Neutrophil (primary cell): ENCODE measurements around the gene SFTPD.

Experiments
- H3K27ac ChIP-seq: fragments of 200-600 bp; sonication (generic); 2 replicates; pipeline ENCODE4 v1.5.1; 2016; ENCODE audit warnings: mild to moderate bottlenecking, moderate library complexity
- H3K27me3 ChIP-seq: fragments of 200-600 bp; sonication (generic); 2 replicates; pipeline ENCODE4 v1.6.0; 2016; ENCODE audit warnings: mild to moderate bottlenecking
- H3K36me3 ChIP-seq: fragments of 200-600 bp; sonication (generic); 2 replicates; pipeline ENCODE4 v1.5.1; 2017
- H3K4me1 ChIP-seq, 2 experiments: fragments of 200-600 bp in 1 of 2; sonication (generic) in 1 of 2; 1 replicate in 1 of 2; 2 replicates in 1 of 2; pipeline versions ENCODE4 v1.5.1 to v1.6.1; 2013 to 2016; ENCODE audit warnings: low read depth in 1 of 2, low read length in 1 of 2, mild to moderate bottlenecking in 1 of 2, moderate library complexity in 1 of 2; ENCODE audit not compliant: control insufficient read depth in 1 of 2, insufficient read depth in 1 of 2
- H3K4me3 ChIP-seq, 2 experiments: fragments of 200-600 bp in 1 of 2; sonication (generic) in 1 of 2; 1 replicate in 1 of 2; 2 replicates in 1 of 2; pipeline ENCODE4 v1.5.1; 2013 to 2016; ENCODE audit warnings: low read depth in 1 of 2, low read length in 1 of 2, mild to moderate bottlenecking in 1 of 2, moderate library complexity in 1 of 2
- H3K9me3 ChIP-seq: fragments of 200-600 bp; sonication (generic); 2 replicates; pipeline ENCODE4 v1.5.1; 2016
- TF ChIP-seq, protein P1 (sequence below): fragments of 200-600 bp; sonication (generic); IDR thresholded peaks from 2 replicates; pipeline ENCODE4 v1.5.1; 2016; ENCODE audit warnings: antibody characterized with exemption

The SFTPD gene

DNA sequence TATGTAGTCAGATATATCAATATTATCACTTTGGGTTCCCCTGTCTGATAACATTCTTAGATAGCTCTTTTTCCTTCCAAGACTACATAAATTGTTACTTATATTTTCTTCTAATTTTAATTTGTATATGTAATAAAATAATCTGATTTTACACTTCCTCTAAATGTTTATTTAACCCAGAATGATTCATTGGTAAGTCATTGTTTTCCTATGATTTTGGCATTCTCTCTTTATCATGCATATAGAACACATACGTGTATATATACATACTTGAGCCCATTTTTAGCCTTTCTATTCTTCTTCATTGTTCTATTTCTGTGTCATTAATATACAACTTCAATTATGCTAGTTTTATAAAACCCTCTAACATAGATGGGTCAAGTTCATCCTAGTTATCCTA is 16.6 kb downstream of the SFTPD start:
- TF ChIP-seq, protein P1, sequence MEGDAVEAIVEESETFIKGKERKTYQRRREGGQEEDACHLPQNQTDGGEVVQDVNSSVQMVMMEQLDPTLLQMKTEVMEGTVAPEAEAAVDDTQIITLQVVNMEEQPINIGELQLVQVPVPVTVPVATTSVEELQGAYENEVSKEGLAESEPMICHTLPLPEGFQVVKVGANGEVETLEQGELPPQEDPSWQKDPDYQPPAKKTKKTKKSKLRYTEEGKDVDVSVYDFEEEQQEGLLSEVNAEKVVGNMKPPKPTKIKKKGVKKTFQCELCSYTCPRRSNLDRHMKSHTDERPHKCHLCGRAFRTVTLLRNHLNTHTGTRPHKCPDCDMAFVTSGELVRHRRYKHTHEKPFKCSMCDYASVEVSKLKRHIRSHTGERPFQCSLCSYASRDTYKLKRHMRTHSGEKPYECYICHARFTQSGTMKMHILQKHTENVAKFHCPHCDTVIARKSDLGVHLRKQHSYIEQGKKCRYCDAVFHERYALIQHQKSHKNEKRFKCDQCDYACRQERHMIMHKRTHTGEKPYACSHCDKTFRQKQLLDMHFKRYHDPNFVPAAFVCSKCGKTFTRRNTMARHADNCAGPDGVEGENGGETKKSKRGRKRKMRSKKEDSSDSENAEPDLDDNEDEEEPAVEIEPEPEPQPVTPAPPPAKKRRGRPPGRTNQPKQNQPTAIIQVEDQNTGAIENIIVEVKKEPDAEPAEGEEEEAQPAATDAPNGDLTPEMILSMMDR: no peak
- no peak overlapping the region for H3K27ac ChIP-seq
- H3K9me3 ChIP-seq: no peaks in the 10 kb centered on the region
- H3K36me3 ChIP-seq: no peaks in the 10 kb centered on the region
- no peak overlapping the region for H3K4me3 ChIP-seq
- H3K4me1 ChIP-seq: no peaks in the 10 kb centered on the region
- H3K27me3 ChIP-seq: peaks cover 36% of the 10 kb centered on the region

DNA sequence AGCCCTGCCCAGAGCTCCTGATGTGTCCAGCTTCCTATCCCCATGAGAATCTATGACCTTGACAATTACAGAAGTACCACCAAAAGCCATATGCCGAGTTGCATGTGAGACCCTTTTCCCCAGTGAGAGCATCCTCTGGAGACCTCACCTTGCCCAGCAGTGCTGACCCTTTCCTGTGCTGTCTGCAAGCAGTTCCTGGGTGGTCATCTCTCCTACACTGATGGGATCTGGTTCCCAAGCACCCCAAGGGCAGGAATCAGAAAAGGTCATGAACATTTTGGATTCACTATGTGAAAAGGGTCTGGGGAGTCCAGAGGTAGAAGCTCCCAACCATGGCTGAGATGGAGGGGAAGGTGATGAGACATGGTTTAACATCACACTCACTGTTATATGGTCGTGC is 18.2 kb downstream of the SFTPD start:
- H3K4me1 ChIP-seq: no peaks in the 10 kb centered on the region
- no peak overlapping the region for H3K4me3 ChIP-seq
- TF ChIP-seq, protein P1: no peak
- H3K36me3 ChIP-seq: no peaks in the 10 kb centered on the region
- no peaks in the 10 kb centered on the region for H3K9me3 ChIP-seq
- no peak overlapping the region for H3K27ac ChIP-seq
- H3K27me3 ChIP-seq: peaks cover 36% of the 10 kb centered on the region

DNA sequence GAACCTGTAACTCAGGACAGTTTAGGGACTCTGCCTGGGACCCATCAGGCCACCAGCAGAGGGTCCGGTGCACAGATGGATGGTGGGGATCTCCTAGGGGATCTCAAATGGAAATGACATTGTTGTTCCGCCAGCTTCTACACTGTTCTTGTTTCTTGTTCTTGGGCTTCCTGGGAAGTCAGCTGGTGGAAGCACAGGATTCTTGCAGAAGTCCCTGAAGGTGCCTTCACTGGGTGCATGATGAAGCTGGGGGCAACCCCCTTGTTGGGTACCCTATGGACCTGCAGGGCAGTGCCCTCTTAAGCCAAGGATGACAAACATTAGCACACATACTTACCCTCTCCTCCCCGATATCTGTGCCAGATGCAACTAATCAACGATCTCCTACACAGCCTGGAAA is 18.6 kb downstream of the SFTPD start:
- H3K4me1 ChIP-seq: no peaks in the 10 kb centered on the region
- no peak overlapping the region for H3K4me3 ChIP-seq
- no peaks in the 10 kb centered on the region for H3K36me3 ChIP-seq
- H3K27ac ChIP-seq: no peak overlapping the region
- H3K9me3 ChIP-seq: no peaks in the 10 kb centered on the region
- H3K27me3 ChIP-seq: peaks cover 36% of the 10 kb centered on the region
- TF ChIP-seq, protein P1: no peak

DNA sequence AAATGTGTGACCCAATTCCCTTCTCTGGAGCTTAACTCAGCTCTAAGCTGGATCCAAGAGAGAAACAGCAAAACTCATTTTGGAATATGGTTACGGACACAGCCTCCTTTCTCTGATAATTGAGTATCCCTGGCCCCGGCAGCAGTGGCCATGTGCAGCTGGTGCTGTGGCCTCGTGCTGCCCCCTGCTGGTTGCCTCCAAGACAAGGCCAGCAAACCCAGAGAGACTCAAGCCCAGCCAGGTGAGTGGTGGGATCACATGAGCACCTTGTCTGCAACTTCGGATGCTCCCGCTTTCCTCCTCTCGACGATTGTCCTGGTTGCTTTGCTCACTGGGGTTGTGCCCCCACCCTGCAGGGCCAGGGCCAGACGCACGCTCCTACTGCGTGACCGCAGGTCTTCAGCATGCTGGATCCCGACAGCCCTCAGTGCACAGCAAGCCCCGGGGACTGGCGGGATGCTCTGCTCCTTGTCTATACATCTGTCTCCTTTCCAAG is 19.4 kb downstream of the SFTPD start:
- peaks cover 36% of the 10 kb centered on the region for H3K27me3 ChIP-seq
- TF ChIP-seq, protein P1: peak; percentile 83
- H3K4me1 ChIP-seq: no peaks in the 10 kb centered on the region
- H3K27ac ChIP-seq: no peak overlapping the region
- no peaks in the 10 kb centered on the region for H3K36me3 ChIP-seq
- H3K4me3 ChIP-seq: no peak overlapping the region
- H3K9me3 ChIP-seq: no peaks in the 10 kb centered on the region

DNA sequence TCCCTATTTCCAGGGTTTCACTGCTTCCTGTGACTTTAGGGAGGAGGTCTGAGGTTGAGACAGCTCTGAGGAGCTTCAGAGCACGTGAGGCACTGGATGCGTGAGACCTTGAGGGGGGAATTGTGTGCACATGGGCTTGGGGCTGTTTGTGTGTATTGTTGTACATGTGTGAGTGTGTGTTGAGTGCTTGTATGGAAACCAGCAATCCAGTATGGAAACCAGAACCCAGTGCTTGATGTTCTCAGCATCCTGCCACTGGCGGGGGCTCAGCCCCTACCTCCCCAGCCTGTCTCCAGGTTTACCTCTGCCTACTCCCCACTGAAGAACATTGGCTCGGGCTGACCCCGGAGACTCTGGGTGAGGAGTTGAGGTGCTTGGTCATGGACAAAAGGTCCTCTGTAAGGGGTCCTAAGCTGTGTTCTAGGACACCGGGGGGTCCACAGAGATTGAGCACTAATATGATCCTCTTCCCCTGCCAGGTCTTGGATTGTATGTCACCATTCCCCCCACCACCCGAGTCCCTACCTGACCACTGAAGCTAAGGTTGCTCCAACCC is 20.8 kb downstream of the SFTPD start:
- Histone ChIP-seq H3K36me3 (no peaks in the 10 kb centered on the region), H3K4me3 (no peak overlapping the region), H3K27ac (no peak overlapping the region), H3K27me3 (peaks cover 36% of the 10 kb centered on the region), H3K9me3 (no peaks in the 10 kb centered on the region), H3K4me1 (no peaks in the 10 kb centered on the region)
- TF ChIP-seq, protein P1: no peak
